ENCODE measurements around the gene SLC6A20.

Gene SLC6A20

DNA sequence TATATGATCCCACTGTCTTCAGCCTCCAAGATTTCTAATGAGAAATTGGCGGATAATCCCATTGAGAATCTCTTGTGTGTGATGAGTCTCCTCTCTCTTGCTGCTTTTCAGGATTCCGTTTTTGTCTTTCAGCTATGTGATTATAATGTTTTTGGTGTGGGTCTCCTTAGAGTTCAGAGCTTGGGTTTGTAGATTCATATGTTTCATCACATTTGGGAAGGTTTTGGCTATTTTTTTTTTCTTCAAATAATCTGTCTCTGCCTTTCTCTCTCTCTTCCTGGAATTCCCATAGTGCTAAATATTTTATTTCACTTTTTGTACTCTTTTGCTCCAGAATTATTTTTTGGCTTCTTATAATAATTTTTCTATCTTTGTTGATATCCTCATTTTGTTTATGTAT, 66.7 kb downstream of the SLC6A20 start:
- no peak for DNase-seq (ENCODE audit: low read depth in 2 of 2)

- no peak for DNase-seq (ENCODE audit: low read depth in 2 of 2)
Measured at GRCh38 chr3:45724911-45725310, 71.4 kb downstream of the SLC6A20 start.

DNA sequence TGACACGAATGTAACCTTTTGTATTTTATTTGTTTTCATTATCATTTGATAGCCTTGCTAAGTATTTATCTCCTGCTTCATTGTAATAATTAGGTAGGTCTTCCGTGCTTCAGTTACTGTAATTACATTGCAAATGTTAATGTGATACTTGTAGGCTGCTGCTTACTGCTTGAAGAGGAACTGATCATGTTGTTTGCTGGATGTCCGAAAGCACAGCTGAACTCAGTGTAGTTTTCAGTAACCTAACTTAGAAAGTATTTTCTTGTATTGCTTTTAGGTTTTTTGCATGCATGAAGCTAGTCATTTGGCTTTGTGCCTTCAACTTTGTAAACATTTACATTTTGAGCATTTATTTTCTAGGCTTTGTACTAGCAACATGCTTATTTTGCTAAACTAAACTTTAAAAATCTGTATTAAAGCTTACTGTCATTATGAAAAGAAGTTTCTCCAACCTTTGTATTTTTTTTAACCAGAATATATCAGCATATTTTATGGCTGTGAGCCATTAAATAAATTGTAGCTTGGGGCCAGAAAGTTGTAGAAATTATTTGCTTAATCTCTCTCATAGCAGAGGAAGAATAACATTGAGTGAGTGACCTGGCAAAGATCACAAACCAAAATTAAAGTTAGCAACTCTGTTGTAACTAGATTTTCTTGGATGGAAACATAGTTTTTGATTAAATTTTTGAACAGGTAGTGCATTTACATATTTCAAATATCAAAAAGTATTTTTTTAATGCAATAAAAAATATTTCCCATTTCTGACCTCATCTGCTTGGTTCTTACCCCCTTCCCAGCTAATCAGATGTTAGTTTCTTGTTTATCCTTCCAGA, 76.5 kb downstream of the SLC6A20 start:
- no peak for DNase-seq (ENCODE audit: low read depth in 2 of 2)

GRCh38 chr3:45716790-45717336, 79.5 kb downstream of the SLC6A20 start:
- no peak for DNase-seq (ENCODE audit: low read depth in 2 of 2)

DNA sequence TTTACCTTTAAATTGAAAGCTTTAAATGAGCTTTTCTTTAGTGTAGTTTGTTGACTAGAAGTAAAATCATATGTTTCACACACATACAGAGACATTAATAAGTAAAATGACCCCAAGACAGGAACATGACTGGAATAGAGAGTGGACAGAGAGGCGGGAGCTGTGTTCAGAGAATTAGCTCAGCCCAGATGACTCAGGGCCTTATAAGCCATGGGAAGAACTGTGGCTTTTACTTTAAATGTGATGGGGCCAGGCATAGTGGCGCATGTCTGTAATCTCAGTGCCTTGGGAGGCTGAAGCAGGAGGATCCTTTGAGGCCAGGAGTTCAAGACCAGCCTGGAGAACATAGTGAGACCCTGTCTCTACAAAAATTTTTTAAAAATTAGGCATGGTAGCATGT, 80.4 kb downstream of the SLC6A20 start:
- no peak for DNase-seq (ENCODE audit: low read depth in 2 of 2)

GRCh38 chr3:45712434-45713110, 83.8 kb downstream of the SLC6A20 start:
- no peak for DNase-seq (ENCODE audit: low read depth in 2 of 2)

DNA sequence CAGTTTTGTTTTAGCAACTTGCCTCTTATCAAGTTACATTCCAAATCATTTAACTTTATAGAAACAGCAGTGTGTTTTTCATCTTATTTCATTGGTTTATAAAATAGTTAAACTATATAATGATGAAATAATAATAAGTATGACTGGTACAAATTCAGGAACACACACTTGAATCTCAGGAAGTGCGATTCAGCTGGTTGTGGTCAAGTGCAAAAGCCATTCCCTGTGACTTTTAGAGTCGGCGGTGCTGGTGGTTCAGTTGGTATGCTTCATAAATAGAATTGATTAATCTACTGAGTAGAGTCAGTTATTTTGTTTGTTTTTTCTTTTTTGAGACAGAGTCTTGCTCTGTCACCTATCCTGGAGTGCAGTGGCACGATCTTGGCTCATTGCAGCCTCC, 84.4 kb downstream of the SLC6A20 start:
- DNase-seq (ENCODE audit: low read depth in 2 of 2), result no peak

DNA sequence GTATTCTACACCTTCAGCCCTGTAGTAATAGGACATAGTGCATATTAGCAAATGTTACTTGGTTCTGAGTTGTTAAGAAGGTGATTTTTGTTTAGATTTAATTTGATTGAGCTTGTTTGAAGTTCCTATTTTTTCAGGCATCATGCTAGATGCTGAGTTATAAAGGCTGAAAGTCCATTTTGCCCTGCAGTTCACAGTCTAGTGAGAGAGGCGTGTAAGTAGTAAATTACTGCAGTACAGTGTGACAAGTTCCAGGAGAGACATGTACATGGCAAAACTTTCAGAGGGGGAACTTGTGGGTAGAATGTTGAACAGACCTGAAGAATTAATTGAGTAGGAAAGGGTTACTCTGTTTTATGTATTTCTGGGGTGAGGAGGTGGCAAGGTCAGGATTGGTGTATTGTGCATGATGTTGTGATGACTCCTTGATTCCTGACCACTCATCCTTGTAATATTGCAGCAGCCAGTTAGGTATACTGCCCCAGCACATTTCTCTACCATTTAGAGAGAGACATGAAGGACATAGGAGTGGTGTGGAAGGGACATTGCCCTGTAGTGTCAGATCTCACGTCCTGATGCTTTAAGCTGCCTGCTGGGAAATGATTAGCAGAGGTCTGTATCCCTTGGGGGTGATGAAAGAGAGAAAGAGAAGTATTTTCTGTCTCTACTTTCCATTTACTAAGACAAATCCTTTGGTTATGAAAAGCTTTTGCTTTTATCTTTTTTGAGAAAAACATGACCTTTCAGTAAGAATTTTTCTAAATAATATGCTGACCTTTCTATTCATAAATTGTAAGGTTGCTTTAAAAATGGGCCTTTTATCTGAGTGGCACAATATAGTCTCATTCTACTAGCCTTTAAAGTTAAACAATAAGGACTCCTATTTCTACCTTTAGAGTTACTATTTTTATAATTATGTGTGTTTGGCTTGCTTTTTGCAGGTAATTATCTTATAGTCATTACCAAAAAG, 90.2 kb downstream of the SLC6A20 start:
- DNase-seq (ENCODE audit: low read depth in 2 of 2), result no peak

Data from stimulated activated CD8-positive, alpha-beta memory T cell treated with anti-CD3 and anti-CD28 coated beads, Interleukin-2, amount 100 ng/mL, for 1 hour (primary cell).